Measurements from ENCODE around the gene LMOD1. TPM values are rescaled to one million over a fixed set of nuclear protein-coding genes. Genes with fewer than 3 reads are reported as not detected.

The LMOD1 gene
- total RNA-seq, 2 experiments from 2014 or later = not detected

DNA sequence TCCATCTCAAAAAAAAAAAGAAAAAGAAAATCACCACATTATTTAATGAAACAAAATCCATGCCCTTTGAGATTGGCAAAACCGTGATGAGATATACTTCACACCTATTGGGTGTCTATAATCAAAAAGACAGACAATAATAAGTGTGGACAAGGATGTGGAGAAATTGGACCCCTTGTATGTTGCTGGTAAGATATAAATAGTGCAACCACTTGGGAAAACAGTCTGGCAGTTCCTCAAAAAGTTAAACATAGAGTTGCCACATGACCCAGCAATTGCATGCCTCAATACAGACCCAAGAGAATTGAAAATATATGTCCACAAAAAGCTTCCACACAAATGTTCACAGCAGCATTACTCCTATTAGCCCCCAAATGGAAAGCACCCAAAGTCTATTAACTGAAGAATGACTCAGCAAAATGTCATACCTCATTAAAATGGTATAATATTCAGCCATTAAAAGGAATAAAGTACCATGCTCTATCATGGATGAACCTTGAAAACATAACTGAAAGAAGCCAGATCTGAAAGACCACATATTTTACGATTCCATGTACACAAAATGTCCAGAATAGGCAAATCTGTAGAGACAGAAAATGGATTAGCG lies 24.3 kb downstream of the LMOD1 start:
- DNase-seq (no peak), ATAC-seq (no peak)
- Mint-ChIP-seq H3K27ac (no peak overlapping the region), H3K4me3 (no peak overlapping the region), H3K9me3 (ENCODE audit: low read depth) (no peaks in the 10 kb centered on the region), H3K4me1 (no peaks in the 10 kb centered on the region), H3K36me3 (no peaks in the 10 kb centered on the region), H3K27me3 (peaks cover 50% of the 10 kb centered on the region)
- CTCF ChIA-PET = no interaction called here

DNA sequence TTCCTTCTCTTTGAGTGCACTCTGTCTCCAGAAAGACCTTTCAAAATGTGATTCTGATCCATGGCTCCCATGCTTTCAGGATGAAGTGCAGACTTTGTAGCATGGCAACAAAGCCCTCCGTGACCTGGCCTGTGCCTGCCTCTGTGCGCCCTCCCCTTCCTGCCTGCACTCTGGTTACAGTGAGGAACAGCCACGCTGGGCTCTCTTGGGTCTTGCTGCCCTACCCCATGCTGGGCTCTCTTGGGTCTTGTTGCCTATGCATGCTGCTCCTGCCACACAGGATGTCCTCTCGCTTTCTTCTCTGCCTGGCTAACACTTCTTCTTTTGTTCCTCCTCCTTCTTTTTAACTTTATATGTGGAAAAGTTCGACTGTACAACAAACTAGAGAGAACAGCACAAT lies 28.0 kb downstream of the LMOD1 start:
- Mint-ChIP-seq H3K4me3 (no peak overlapping the region), H3K27me3 (peaks cover 51% of the 10 kb centered on the region), H3K27ac (no peak overlapping the region), H3K4me1 (peaks cover 8% of the 10 kb centered on the region), H3K36me3 (no peaks in the 10 kb centered on the region), H3K9me3 (ENCODE audit: low read depth) (no peaks in the 10 kb centered on the region)
- CTCF ChIA-PET = interaction anchor here (1.2 kb wide), 1 partner anchor 81 kb away, joined by 3 read pairs; no protein-coding TSS in a partner anchor
- DNase-seq (no peak), ATAC-seq (no peak)

DNA sequence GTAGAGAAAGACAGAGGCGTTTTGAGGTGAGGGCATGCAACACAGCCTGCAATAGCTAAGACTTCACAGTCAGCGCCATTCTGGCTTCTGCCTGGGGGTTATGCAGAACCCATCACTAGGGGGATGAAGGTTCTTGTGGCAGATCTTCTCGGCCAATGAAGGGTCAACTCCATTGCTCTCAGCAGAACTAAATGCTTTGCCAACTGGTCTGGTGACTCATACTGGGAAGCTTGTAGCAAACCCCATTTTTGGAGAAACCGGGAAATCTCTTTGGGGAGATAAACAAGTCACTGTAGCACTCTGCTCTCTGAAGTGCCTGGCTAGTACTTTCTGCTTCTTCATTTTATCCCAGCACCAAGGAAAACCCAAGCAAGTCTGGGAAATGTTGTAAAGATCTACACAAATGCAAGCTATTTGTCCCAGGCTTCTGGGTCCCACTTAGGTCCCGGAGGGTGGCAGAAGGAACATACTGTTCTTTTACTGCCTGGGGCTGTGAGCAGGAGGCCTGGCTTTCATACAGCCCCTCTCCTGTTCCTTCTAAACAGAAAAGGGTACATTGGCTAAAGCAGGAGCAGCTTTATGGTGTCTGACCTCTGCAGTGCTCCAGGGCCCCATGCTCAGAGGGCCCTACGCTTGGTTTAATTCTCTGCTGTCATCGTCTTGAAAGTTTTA lies 28.9 kb downstream of the LMOD1 start:
- Mint-ChIP-seq H3K27me3 (peaks cover 48% of the 10 kb centered on the region), H3K27ac (no peak overlapping the region), H3K4me1 (peaks cover 8% of the 10 kb centered on the region), H3K9me3 (ENCODE audit: low read depth) (no peaks in the 10 kb centered on the region), H3K36me3 (no peaks in the 10 kb centered on the region), H3K4me3 (no peak overlapping the region)
- ATAC-seq = no peak
- CTCF ChIA-PET = interaction anchor here (0.9 to 1.0 kb wide), 2 partner anchors 21 to 83 kb away, joined by 3 read pairs; no protein-coding TSS in a partner anchor
- no peak for DNase-seq

DNA sequence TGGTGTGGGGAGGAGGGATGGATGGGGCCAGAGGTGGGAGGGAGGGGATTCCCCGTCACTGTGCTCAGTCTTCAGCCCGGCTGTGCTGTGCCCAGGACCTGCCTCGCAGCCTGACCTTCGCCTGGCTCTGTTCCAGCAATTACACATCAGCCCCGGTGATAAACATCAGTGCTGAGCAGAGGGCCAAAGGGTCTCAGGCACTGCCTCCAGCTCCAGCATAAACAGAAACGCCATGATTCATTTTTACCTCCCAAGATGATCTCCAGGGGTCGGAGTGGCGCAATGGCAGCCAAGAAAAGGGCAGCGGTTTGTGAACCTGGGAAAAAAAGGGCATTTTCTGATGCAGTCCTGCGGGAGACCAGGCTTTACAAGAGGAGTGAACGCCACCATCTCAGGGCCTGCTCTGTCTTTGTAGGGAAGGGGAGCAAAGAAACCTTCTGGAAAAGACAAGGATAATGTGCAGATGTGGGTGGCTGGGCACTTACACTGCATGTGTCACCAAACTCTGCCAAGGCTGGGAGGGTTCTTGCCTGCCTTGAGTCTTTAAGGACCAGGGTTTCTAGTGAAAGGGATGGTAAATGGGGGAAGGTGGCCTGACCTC lies 29.6 kb downstream of the LMOD1 start:
- H3K27ac Mint-ChIP-seq = no peak overlapping the region
- DNase-seq (no peak), ATAC-seq (peak; percentile 49)
- CTCF ChIA-PET = interaction anchor here (0.8 to 1.0 kb wide), 2 partner anchors 21 to 83 kb away, joined by 3 read pairs; no protein-coding TSS in a partner anchor
- H3K27me3 Mint-ChIP-seq = peaks cover 44% of the 10 kb centered on the region
- no peaks in the 10 kb centered on the region for H3K9me3 Mint-ChIP-seq (ENCODE audit: low read depth)
- peaks cover 8% of the 10 kb centered on the region for H3K4me1 Mint-ChIP-seq
- H3K36me3 Mint-ChIP-seq = no peaks in the 10 kb centered on the region
- H3K4me3 Mint-ChIP-seq = no peak overlapping the region

DNA sequence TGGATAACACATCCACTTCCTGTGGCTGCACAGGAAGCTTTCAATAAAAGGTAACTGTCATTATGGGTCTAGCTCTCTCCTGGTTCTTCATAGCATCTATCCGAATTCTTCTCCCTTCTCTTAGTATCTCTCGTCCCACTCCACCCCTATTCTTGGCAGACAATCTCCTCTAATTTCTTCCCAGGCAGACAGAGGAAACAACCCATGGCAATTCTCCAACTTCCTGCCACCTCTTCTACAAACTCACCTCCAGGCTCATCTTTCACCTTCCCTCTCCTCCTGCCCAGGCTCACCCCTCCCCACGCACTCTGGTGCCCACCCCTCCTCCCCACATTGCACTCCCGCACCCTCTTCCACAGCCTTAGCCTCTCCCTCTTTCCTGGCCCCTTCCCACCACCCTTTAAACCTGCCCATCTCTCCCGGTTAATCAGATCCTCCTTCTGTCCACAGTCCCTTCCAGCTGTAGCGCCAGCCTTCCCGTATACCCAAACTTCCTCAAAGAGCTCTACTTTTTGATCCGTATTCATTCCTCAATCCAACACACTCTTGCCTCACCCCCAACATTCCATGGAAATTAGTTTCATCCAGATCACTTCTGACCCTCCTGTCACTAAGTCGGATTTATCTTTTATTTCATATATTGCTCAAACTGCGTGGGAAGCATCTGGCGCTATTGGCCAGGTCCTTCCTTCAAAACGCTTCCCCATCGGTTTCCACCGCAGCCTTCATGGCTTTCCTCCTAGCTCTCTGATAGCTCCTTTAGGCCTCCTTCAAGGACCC lies 31.7 kb downstream of the LMOD1 start:
- ATAC-seq (no peak), DNase-seq (no peak)
- Mint-ChIP-seq H3K27me3 (peaks cover 45% of the 10 kb centered on the region), H3K9me3 (ENCODE audit: low read depth) (no peaks in the 10 kb centered on the region), H3K4me3 (no peak overlapping the region), H3K27ac (no peak overlapping the region), H3K4me1 (peaks cover 8% of the 10 kb centered on the region), H3K36me3 (no peaks in the 10 kb centered on the region)
- CTCF ChIA-PET = no interaction called here

DNA sequence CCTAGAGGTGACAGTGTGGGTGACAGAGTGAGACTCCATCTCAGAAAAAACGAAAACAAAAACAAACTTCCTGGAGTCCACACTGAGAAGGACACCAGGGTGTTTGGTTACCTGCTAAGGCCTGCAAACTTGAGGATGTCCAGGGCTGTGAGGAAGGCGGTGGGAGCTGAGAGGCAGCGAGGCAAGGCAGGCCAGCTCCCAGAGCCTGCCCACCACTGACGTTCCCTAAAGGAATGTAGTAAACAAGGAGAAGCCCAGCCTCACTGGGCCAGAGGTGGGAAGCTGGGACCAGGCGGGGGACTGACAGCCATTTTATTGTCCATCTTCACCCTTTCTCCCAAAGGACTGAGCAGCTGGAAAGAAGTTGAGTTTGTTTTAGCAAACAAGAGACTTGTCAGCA lies 33.5 kb downstream of the LMOD1 start:
- Mint-ChIP-seq H3K27me3 (peaks cover 38% of the 10 kb centered on the region), H3K9me3 (ENCODE audit: low read depth) (no peaks in the 10 kb centered on the region)

DNA sequence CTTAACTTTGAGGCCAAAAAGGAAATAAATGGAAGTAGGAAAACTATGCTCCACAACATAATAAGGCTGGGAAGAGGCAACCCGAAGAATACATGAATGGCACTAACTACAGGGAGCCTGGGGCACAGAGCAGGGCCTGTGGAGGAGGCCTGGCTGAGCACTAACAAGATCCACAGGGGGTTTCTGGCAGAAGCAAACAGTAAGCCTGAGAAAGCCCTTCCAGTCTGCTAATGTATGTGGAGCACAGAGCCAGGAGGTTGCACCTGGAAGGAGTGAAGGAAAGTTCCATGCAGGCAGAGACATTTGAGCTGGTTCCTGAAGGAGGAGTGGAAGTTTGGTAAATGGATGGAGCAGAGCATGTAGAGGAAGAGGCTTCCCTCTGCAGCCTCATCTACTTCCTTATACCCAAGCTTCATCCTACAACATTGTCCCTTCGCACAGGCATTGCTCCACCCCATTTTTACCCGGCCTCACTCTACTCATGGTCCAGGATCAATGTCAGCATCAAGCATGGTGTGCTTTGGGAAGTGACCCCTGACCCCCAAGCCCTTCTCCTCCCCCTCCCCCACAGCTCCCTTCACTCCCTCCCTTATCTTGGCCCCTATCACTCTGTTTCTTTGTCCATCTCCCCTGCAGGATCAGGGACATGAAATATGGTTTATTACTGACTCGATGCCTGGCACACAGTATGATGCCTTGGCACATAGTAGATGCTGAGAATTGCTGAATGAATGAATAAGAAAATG lies 34.3 kb downstream of the LMOD1 start:
- H3K4me3 Mint-ChIP-seq = no peak overlapping the region
- ATAC-seq = no peak
- H3K27me3 Mint-ChIP-seq = peaks cover 34% of the 10 kb centered on the region
- H3K36me3 Mint-ChIP-seq = no peaks in the 10 kb centered on the region
- H3K9me3 Mint-ChIP-seq (ENCODE audit: low read depth) = no peaks in the 10 kb centered on the region
- CTCF ChIA-PET = interaction anchor here (2.4 kb wide), 1 partner anchor 16 kb away, joined by 9 read pairs; no protein-coding TSS in a partner anchor
- no peak for DNase-seq
- peaks cover 8% of the 10 kb centered on the region for H3K4me1 Mint-ChIP-seq
- H3K27ac Mint-ChIP-seq = no peak overlapping the region

More for the DNA sequence above, 33.5 kb downstream of the LMOD1 start:
- Mint-ChIP-seq H3K27ac (no peak overlapping the region), H3K36me3 (no peaks in the 10 kb centered on the region), H3K4me1 (peaks cover 8% of the 10 kb centered on the region), H3K4me3 (no peak overlapping the region)
- DNase-seq (no peak), ATAC-seq (no peak)
- CTCF ChIA-PET = interaction anchor here (1.2 to 2.4 kb wide), 2 partner anchors 17 to 203 kb away, joined by 3 to 9 read pairs; no protein-coding TSS in a partner anchor

DNA sequence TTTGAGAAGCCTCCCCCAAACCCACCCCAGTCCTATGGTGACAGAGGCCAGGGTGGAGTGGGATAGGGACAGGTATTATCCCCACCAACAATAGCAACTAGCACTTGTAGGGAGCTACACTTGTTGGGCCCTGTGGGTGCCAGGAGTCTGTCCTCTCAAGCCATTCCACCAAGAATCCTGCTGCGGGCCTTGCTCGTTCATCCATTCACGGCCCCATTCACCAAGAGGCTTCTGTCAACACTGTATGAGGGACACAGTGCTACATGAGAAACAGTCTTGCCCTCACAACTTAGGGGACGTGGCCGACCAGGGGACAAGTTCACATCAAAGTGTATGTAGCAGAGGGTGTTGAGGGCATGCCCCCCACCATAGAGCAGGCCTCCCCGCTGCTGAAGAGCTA lies 38.7 kb downstream of the LMOD1 start:
- ATAC-seq = no peak
- CTCF ChIA-PET = interaction anchor here (1.1 kb wide), 1 partner anchor 65 kb away, joined by 3 read pairs; no protein-coding TSS in a partner anchor
- H3K4me3 Mint-ChIP-seq = no peak overlapping the region
- H3K4me1 Mint-ChIP-seq = peaks cover 16% of the 10 kb centered on the region
- H3K27ac Mint-ChIP-seq = no peak overlapping the region
- peaks cover 21% of the 10 kb centered on the region for H3K27me3 Mint-ChIP-seq
- no peak for DNase-seq
- no peaks in the 10 kb centered on the region for H3K9me3 Mint-ChIP-seq (ENCODE audit: low read depth)
- H3K36me3 Mint-ChIP-seq = no peaks in the 10 kb centered on the region

DNA sequence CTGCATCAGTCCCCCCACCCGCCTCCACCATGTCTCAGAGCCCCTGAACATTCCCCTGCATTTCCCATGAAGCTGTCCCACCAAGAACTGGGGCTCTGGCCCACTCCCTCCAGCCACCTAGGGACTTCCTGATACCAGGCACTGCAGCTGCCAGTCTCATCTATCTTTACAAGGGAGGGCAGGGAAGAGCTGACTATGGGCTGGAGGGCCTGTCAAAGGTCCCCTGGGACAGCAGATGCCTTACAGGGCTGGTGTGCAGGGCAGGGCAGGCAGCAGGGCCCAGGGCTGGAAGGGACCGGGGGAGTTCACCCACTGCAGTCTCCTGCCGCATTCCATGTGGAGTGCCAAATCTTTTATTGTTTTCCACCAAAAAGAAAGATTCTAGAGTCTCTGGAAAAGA lies 40.0 kb downstream of the LMOD1 start:
- Mint-ChIP-seq H3K4me1 (peaks cover 16% of the 10 kb centered on the region), H3K4me3 (no peak overlapping the region), H3K9me3 (ENCODE audit: low read depth) (no peaks in the 10 kb centered on the region), H3K27ac (no peak overlapping the region), H3K36me3 (no peaks in the 10 kb centered on the region), H3K27me3 (peaks cover 21% of the 10 kb centered on the region)
- DNase-seq (no peak), ATAC-seq (no peak)
- CTCF ChIA-PET = interaction anchor here (1.3 to 4.1 kb wide), 2 partner anchors 11 to 93 kb away, joined by 5 to 18 read pairs; no protein-coding TSS in a partner anchor

DNA sequence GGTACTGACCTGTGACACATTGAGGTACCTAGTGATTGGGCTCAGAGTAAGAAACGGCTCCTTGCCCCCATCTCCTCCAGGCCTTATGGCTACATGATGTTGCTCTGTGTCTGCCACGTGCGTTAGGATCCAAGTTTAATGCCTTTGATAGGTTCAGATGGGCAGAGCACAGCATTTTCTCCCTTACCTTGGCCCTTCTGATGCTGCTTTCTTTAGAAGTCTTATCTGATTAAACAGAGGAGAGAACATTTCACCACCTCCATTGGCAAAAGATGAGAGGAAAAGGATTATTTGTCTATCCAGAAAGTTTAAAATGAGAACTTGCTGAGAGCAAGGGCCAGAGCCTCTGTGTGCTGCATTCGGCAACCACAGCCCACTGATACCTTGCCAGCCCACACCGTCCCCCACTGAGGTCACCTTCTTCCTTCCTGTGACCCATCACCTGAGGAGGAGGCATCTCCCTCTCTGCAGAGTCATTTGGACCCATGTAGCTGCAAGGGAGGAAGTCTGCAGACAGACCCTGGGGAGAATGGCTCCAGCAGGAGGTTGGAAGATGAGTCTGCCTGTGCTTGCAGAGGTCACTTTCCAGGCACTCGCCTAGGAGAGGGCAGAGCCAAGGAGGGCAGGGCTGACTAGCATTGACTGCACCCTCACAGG lies 41.0 kb downstream of the LMOD1 start:
- H3K9me3 Mint-ChIP-seq (ENCODE audit: low read depth) = no peaks in the 10 kb centered on the region
- DNase-seq (peak; percentile 74), ATAC-seq (peak; percentile 68)
- H3K36me3 Mint-ChIP-seq = no peaks in the 10 kb centered on the region
- H3K27ac Mint-ChIP-seq = no peak overlapping the region
- peaks cover 22% of the 10 kb centered on the region for H3K27me3 Mint-ChIP-seq
- CTCF ChIA-PET = interaction anchor here (1.3 to 4.1 kb wide), 2 partner anchors 10 to 94 kb away, joined by 5 to 18 read pairs; no protein-coding TSS in a partner anchor
- H3K4me3 Mint-ChIP-seq = no peak overlapping the region
- H3K4me1 Mint-ChIP-seq = peaks cover 16% of the 10 kb centered on the region

DNA sequence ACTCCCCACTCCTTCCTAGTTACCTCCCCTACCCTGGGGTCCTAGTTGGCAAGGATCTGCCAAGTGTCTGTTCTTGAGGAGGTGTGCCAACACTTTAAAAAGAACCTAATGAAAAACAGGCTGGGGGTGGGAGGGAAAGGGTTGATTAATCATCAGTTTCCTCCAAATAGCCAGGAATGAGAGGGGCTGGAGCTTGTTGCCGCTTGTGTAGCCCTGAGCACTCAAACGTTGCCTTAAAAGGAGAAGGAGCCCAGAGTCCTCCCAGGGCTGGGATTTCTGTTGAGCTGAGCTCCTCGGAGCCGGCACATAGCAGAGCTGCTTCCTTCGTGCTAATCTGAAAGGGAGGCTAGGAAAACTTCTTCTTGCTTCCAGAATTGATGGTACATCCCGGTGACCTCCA lies 41.8 kb downstream of the LMOD1 start:
- Mint-ChIP-seq H3K9me3 (ENCODE audit: low read depth) (no peaks in the 10 kb centered on the region), H3K27me3 (peaks cover 25% of the 10 kb centered on the region), H3K27ac (no peak overlapping the region), H3K36me3 (no peaks in the 10 kb centered on the region), H3K4me1 (peaks cover 16% of the 10 kb centered on the region), H3K4me3 (no peak overlapping the region)
- no peak for DNase-seq
- CTCF ChIA-PET = interaction anchor here (4.1 kb wide), 1 partner anchor 9 kb away, joined by 18 read pairs; no protein-coding TSS in a partner anchor
- no peak for ATAC-seq

DNA sequence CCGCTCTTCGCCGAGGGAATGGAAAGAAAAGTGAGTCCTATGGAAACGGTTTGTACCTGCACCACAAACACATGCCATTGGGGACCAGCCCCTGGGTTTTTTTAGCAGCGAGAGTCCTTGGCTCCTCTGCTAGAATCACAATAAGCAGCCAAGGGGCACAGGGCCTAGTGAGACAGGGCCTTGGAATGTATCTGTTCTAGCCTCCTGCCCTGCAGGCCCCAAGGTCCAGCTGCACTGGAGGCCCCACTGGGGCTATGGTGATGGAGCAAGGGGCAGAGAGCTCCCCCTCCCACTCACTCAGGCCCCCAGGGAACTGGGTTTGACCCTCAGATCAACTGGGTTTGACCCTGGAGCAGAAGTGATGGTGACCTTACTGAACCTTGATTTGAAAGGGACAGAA lies 43.2 kb downstream of the LMOD1 start:
- H3K4me3 Mint-ChIP-seq = no peak overlapping the region
- no peak for ATAC-seq
- no peaks in the 10 kb centered on the region for H3K36me3 Mint-ChIP-seq
- CTCF ChIA-PET = interaction anchor here (1.0 to 4.1 kb wide), 5 partner anchors 7 to 74 kb away, joined by 3 to 18 read pairs (median 4); partner anchors contain the start of gene IPO9
- H3K4me1 Mint-ChIP-seq = peaks cover 16% of the 10 kb centered on the region
- no peaks in the 10 kb centered on the region for H3K9me3 Mint-ChIP-seq (ENCODE audit: low read depth)
- no peak overlapping the region for H3K27ac Mint-ChIP-seq
- H3K27me3 Mint-ChIP-seq = peaks cover 21% of the 10 kb centered on the region
- DNase-seq = no peak

All from activated CD8-positive, alpha-beta memory T cell treated with anti-CD3 and anti-CD28 coated beads, Interleukin-2, amount 10 ng/mL, durations not matched to agents 7 days and 5 days (primary cell).